ENCODE results near the gene MPDU1. TPM values are rescaled to one million over a fixed set of nuclear protein-coding genes. Genes with fewer than 3 reads are reported as not detected.
A peak's percentile ranks its signal among the peaks of the same experiment; 100 is the strongest.

Gene MPDU1
- total RNA-seq, 4 donors from 2014 or later = 26.0 to 50.4 (median 31.5) TPM

DNA sequence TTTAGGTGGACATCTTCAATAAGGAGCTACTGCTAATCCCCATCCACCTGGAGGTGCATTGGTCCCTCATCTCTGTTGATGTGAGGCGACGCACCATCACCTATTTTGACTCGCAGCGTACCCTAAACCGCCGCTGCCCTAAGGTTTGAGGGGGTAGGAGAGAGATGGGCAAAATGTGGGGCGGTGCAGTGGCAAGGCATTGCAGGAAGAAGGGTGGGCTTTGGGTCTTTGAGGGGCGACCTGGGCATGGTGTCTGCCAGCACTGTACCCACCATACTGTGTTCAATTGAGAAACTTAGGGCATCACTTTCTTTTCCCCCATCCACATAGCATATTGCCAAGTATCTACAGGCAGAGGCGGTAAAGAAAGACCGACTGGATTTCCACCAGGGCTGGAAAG, 13.3 kb upstream of the MPDU1 start:
- Histone ChIP-seq H3K36me3 (peaks cover 50 to 73% (median 69%) of the 10 kb centered on the region in 4 donors), H3K27ac (replicated peaks in 1 of 4) (no peak overlapping the region), H3K9me3 (no peaks in the 10 kb centered on the region), H3K4me3 (no peak overlapping the region), H3K4me1 (peaks cover 21 to 29% (median 24%) of the 10 kb centered on the region in 4 donors), H3K27me3 (no peaks in the 10 kb centered on the region)
- TF ChIP-seq POLR2A (IDR thresholded peaks at IDR 0.05; ENCODE audit: low read depth) = no peak
- TF ChIP-seq, protein P1, sequence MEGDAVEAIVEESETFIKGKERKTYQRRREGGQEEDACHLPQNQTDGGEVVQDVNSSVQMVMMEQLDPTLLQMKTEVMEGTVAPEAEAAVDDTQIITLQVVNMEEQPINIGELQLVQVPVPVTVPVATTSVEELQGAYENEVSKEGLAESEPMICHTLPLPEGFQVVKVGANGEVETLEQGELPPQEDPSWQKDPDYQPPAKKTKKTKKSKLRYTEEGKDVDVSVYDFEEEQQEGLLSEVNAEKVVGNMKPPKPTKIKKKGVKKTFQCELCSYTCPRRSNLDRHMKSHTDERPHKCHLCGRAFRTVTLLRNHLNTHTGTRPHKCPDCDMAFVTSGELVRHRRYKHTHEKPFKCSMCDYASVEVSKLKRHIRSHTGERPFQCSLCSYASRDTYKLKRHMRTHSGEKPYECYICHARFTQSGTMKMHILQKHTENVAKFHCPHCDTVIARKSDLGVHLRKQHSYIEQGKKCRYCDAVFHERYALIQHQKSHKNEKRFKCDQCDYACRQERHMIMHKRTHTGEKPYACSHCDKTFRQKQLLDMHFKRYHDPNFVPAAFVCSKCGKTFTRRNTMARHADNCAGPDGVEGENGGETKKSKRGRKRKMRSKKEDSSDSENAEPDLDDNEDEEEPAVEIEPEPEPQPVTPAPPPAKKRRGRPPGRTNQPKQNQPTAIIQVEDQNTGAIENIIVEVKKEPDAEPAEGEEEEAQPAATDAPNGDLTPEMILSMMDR (IDR thresholded peaks at IDR 0.05) = no peak
- TF ChIP-seq POLR2AphosphoS5 (IDR thresholded peaks at IDR 0.05) = no peak
- TF ChIP-seq EP300 (IDR thresholded peaks at IDR 0.05) = no peak
- DNase-seq (ENCODE audit: extremely low spot score) = no peak
- WGBS = 98% methylated on average over 10 of the region's 10 CpGs
- intact Hi-C loops (cut with DNase I) = no loop called here

DNA sequence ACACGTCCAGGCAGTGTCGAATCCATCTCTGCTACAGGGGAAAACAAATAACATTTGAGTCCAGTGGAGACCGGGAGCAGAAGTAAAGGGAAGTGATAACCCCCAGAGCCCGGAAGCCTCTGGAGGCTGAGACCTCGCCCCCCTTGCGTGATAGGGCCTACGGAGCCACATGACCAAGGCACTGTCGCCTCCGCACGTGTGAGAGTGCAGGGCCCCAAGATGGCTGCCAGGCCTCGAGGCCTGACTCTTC, 11.4 kb upstream of the MPDU1 start:
- peaks cover 35 to 46% (median 42%) of the 10 kb centered on the region in 4 donors for H3K4me1 ChIP-seq
- no peak for TF ChIP-seq EP300 (IDR thresholded peaks at IDR 0.05)
- peak; percentile 13 for TF ChIP-seq POLR2A (IDR thresholded peaks at IDR 0.05; ENCODE audit: low read depth)
- TF ChIP-seq POLR2AphosphoS5 (IDR thresholded peaks at IDR 0.05) = peak in 1 of 2 donors; percentile 98
- TF ChIP-seq, protein P1 (IDR thresholded peaks at IDR 0.05) = no peak
- H3K4me3 ChIP-seq = peak overlapping the region; percentile 85 to 100 (median 98)
- intact Hi-C loops (cut with DNase I) = no loop called here
- 8% methylated on average over 4 of the region's 11 CpGs for WGBS
- peak overlapping the region; percentile 94 to 100 (median 98) for H3K27ac ChIP-seq (replicated peaks in 1 of 4)
- no peaks in the 10 kb centered on the region for H3K27me3 ChIP-seq
- H3K9me3 ChIP-seq = no peaks in the 10 kb centered on the region
- H3K36me3 ChIP-seq = peaks cover 51 to 73% (median 70%) of the 10 kb centered on the region in 4 donors
- DNase-seq (ENCODE audit: extremely low spot score) = no peak

DNA sequence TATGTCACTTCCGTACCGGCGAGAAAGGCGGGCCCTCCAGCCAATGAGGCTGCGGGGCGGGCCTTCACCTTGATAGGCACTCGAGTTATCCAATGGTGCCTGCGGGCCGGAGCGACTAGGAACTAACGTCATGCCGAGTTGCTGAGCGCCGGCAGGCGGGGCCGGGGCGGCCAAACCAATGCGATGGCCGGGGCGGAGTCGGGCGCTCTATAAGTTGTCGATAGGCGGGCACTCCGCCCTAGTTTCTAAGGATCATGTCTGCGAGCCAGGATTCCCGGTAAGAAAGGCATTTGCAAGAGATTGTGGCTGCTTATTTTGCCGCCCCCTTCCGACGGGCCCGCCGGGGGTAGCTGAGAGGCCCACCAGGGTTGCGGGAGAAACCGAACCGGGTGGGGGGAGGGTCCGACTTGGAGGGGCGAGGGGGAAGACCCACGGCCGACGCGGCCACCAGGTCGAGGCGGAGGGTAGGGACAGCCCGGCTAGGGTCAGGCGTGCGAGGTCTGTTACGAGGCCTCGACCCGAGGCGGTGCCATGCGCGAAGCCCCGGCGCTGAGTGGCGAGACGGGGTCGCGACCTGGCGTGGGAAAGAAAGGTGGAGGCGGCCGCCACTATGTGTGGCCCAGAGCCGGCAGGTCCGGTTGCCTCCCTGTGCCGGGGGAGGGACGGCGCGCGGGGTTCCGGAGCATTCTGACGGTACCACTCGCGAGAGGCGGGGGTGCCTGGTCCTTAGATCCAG, 10.9 kb upstream of the MPDU1 start:
- H3K27me3 ChIP-seq = no peaks in the 10 kb centered on the region
- WGBS = 0% methylated on average over 27 of the region's 73 CpGs
- peak; percentile 100 for DNase-seq (ENCODE audit: extremely low spot score)
- H3K27ac ChIP-seq (replicated peaks in 1 of 4) = peak overlapping the region; percentile 98 to 100 (median 100)
- intact Hi-C loops (cut with DNase I) = no loop called here
- peak overlapping the region; percentile 85 to 100 (median 98) for H3K4me3 ChIP-seq
- peaks cover 51 to 73% (median 71%) of the 10 kb centered on the region in 4 donors for H3K36me3 ChIP-seq
- H3K9me3 ChIP-seq = no peaks in the 10 kb centered on the region
- peaks cover 35 to 50% (median 47%) of the 10 kb centered on the region in 4 donors for H3K4me1 ChIP-seq
- TF ChIP-seq, protein P1 (IDR thresholded peaks at IDR 0.05) = no peak
- TF ChIP-seq POLR2AphosphoS5 (IDR thresholded peaks at IDR 0.05) (peak; percentile 95 to 99), POLR2A (IDR thresholded peaks at IDR 0.05; ENCODE audit: low read depth) (peak; percentile 97), EP300 (IDR thresholded peaks at IDR 0.05) (no peak)

DNA sequence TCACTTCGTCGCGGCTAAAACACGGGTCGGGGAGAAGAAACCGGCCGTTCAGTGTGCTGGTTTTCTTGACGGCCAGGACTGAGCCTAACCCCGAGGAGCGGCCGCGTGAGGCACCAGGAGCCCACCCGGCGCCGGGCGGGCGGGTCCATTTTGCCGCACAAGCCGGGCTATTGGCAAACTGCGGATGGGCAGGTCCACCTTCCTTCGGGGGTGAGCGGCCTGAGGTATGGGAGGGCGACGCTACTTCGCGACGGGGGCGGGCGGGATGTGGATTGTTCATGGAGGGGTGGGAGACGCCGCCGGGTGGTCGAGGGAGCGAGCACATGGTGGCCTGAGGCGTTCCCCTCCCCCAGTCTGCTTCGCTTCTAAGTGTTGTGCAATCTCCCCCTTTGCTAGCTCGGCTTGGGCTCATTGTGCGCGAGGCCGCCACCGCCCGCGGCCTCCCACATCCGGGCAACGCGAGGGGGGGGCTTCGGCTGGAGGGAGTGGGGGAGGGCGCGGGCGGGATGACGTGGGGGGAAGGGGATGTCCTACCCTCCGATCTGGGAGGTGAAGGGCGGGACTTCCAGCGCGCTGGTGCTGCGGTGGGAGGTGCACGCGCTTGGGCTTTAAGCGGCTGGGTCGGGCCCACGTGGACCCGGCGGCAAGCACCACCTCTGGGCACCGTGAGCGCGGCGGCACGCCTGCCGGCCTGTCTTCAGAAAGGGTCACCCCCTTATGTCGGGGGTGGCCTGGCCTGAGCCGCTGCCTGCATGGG, 10.2 kb upstream of the MPDU1 start:
- TF ChIP-seq POLR2A (IDR thresholded peaks at IDR 0.05; ENCODE audit: low read depth) (no peak), POLR2AphosphoS5 (IDR thresholded peaks at IDR 0.05) (peak; percentile 86 to 97)
- Histone ChIP-seq H3K36me3 (peaks cover 59 to 76% (median 74%) of the 10 kb centered on the region in 4 donors), H3K4me1 (peaks cover 35 to 56% (median 53%) of the 10 kb centered on the region in 4 donors), H3K27me3 (no peaks in the 10 kb centered on the region), H3K4me3 (peak overlapping the region; percentile 85 to 100 (median 98)), H3K27ac (replicated peaks in 1 of 4) (peak overlapping the region; percentile 98 to 100 (median 100)), H3K9me3 (no peaks in the 10 kb centered on the region)
- WGBS = 0% methylated on average over 22 of the region's 71 CpGs
- DNase-seq (ENCODE audit: extremely low spot score) = peak; percentile 98
- intact Hi-C loops (cut with DNase I) = no loop called here

Data from esophagus muscularis mucosa (tissue), 4 donors.